Neuronal stem cell (in vitro differentiated cells): ENCODE measurements around the gene MCRIP2.

Experiments
- DNase-seq: peaks from one replicate; pipeline ENCODE4 v3.0.0-alpha.2; 2013; ENCODE audit warnings: low spot score
- H2AFZ ChIP-seq: one replicate; pipeline ENCODE4 v1.6.1; 2013; ENCODE audit warnings: mild to moderate bottlenecking, low read length, inconsistent platforms
- H2AK5ac ChIP-seq: 2 replicates; pipeline ENCODE4 v1.6.1; 2013; ENCODE audit warnings: low read depth, mild to moderate bottlenecking, inconsistent platforms, low read length, moderate library complexity, mixed read lengths
- H2BK120ac ChIP-seq: 2 replicates; pipeline ENCODE4 v1.6.1; 2013; ENCODE audit warnings: low read depth, mild to moderate bottlenecking, inconsistent platforms, low read length, moderate library complexity, mixed read lengths
- H2BK12ac ChIP-seq: one replicate; pipeline ENCODE4 v1.6.1; 2013; ENCODE audit warnings: low read length, inconsistent platforms
- H2BK15ac ChIP-seq: 2 replicates; pipeline ENCODE4 v1.6.1; 2013; ENCODE audit warnings: mild to moderate bottlenecking, low read length, inconsistent platforms, mixed read lengths
- H2BK5ac ChIP-seq: one replicate; pipeline ENCODE4 v1.6.1; 2013; ENCODE audit warnings: inconsistent platforms, mild to moderate bottlenecking, low read length, moderate library complexity
- H3K14ac ChIP-seq: one replicate; pipeline ENCODE4 v1.6.1; 2013; ENCODE audit warnings: low read length, inconsistent platforms
- H3K18ac ChIP-seq: 2 replicates; pipeline ENCODE4 v1.6.1; 2013; ENCODE audit warnings: low read length, inconsistent platforms
- H3K23ac ChIP-seq: 2 replicates; pipeline ENCODE4 v1.6.1; 2013; ENCODE audit warnings: low read depth, mild to moderate bottlenecking, mixed read lengths, low read length, inconsistent platforms; ENCODE audit not compliant: poor library complexity
- H3K27ac ChIP-seq: replicated peaks from 3 replicates; pipeline ENCODE4 v1.5.1; 2013; ENCODE audit warnings: low read length, inconsistent platforms
- H3K27me3 ChIP-seq, 3 experiments: 2 replicates each; pipeline ENCODE4 v1.6.1; 2013; ENCODE audit warnings: low read length in 3 of 3, mild to moderate bottlenecking in 2 of 3, inconsistent platforms in 1 of 3, low read depth in 1 of 3, mixed read lengths in 1 of 3, moderate library complexity in 1 of 3; ENCODE audit not compliant: control insufficient read depth in 3 of 3, insufficient read depth in 3 of 3
- H3K36me3 ChIP-seq, 2 donors: replicated peaks in 1 of 2; 2 replicates each; pipeline ENCODE4 v1.6.1; 2013; ENCODE audit warnings: low read length in 2 of 2; ENCODE audit not compliant: control insufficient read depth in 2 of 2, insufficient read depth in 2 of 2
- H3K4ac ChIP-seq: 2 replicates; pipeline ENCODE4 v1.6.1; 2013; ENCODE audit warnings: inconsistent platforms, mild to moderate bottlenecking, low read length, moderate library complexity
- H3K4me1 ChIP-seq, 2 donors: 1 replicate in 1 of 2; 2 replicates in 1 of 2; pipeline ENCODE4 v1.6.1; 2013; ENCODE audit warnings: low read length in 2 of 2, low read depth in 1 of 2; ENCODE audit not compliant: control insufficient read depth in 2 of 2, insufficient read depth in 1 of 2
- H3K4me2 ChIP-seq: one replicate; pipeline ENCODE4 v1.6.1; 2013; ENCODE audit warnings: mild to moderate bottlenecking, low read length, inconsistent platforms; ENCODE audit not compliant: insufficient read depth, poor library complexity, severe bottlenecking
- H3K4me3 ChIP-seq, 2 donors: 2 replicates each; pipeline ENCODE4 v1.5.1; 2013; ENCODE audit warnings: low read length in 2 of 2, mild to moderate bottlenecking in 2 of 2, inconsistent platforms in 1 of 2, moderate library complexity in 1 of 2
- H3K79me1 ChIP-seq: one replicate; pipeline ENCODE4 v1.6.1; 2013; ENCODE audit warnings: low read depth, mild to moderate bottlenecking, inconsistent platforms, low read length, moderate library complexity
- H3K9ac ChIP-seq: one replicate; pipeline ENCODE4 v1.6.1; 2013; ENCODE audit warnings: mild to moderate bottlenecking, low read depth, low read length, inconsistent platforms; ENCODE audit not compliant: poor library complexity
- H3K9me3 ChIP-seq, 2 donors: replicated peaks in 1 of 2; 2 replicates each; pipeline versions ENCODE3 to v1.6.1; 2013; ENCODE audit warnings: low read length in 2 of 2, mild to moderate bottlenecking in 2 of 2, inconsistent platforms in 1 of 2, low read depth in 1 of 2, mixed read lengths in 1 of 2, moderate library complexity in 1 of 2; ENCODE audit not compliant: control insufficient read depth in 2 of 2, insufficient read depth in 1 of 2
- H4K8ac ChIP-seq: one replicate; pipeline ENCODE4 v1.6.1; 2013; ENCODE audit warnings: low read depth, mild to moderate bottlenecking, inconsistent platforms, low read length, moderate library complexity
- H4K91ac ChIP-seq: one replicate; pipeline ENCODE4 v1.6.1; 2013; ENCODE audit warnings: low read length, low read depth, mild to moderate bottlenecking, inconsistent platforms; ENCODE audit not compliant: poor library complexity
- WGBS, 2 donors: extraction: QIAGEN DNeasy Blood & Tissue Kit; methylation state at CpG; one replicate each; pipeline ENCODE4 v1.1.7; 2013; ENCODE audit warnings: missing lambda C conversion rate in 2 of 2, mixed read lengths in 1 of 2; ENCODE audit not compliant: insufficient read length in 2 of 2, insufficient replicate concordance in 1 of 2; ENCODE audit errors: extremely low coverage in 2 of 2; 5-methylcytosine and 5-hydroxymethylcytosine counted together

Gene MCRIP2

DNA sequence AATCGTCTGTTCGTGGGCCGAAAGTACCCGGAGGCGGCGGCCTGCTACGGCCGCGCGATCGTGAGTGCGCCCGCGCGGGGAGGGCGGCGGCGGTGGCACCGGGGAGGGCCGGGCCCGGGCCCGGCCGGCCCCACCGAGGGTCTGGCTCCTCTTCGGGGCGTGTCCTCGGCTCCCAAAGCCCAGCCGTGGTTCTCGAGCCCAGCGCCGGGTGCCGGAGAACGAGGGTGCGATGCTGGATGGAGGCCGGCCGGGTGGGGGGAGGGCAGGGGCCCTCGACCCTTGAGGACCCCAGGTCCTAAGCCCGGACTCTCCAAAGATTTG lies 39.0 kb downstream of the MCRIP2 start:
- DNase-seq: no peak
- Histone ChIP-seq H3K4me2 (peak overlapping the region; percentile 96), H2BK15ac (no peak overlapping the region), H3K9me3 (peaks cover 0 to 2% of the 10 kb centered on the region in 2 donors), H3K79me1 (peaks cover 31% of the 10 kb centered on the region), H3K27me3 (peaks cover 0 to 6% (median 0%) of the 10 kb centered on the region in 3 experiments), H3K4me1 (peaks cover 7 to 21% of the 10 kb centered on the region in 2 donors), H3K14ac (peak overlapping the region; percentile 61), H3K9ac (peak overlapping the region; percentile 94), H4K8ac (no peak overlapping the region), H3K36me3 (peaks cover 29 to 41% of the 10 kb centered on the region in 2 donors), H3K18ac (peak overlapping the region; percentile 99), H2BK120ac (no peak overlapping the region), H3K23ac (peak overlapping the region; percentile 98), H2AFZ (peak overlapping the region; percentile 95), H2BK12ac (no peak overlapping the region), H3K4me3 (peak overlapping the region; percentile 87 to 98), H3K4ac (no peak overlapping the region), H3K27ac (peak overlapping the region; percentile 93), H4K91ac (no peak overlapping the region), H2AK5ac (peak overlapping the region; percentile 86), H2BK5ac (peak overlapping the region; percentile 82)
- WGBS, 2 donors: no CpG with 5 or more reads among the region's 38 CpGs

DNA sequence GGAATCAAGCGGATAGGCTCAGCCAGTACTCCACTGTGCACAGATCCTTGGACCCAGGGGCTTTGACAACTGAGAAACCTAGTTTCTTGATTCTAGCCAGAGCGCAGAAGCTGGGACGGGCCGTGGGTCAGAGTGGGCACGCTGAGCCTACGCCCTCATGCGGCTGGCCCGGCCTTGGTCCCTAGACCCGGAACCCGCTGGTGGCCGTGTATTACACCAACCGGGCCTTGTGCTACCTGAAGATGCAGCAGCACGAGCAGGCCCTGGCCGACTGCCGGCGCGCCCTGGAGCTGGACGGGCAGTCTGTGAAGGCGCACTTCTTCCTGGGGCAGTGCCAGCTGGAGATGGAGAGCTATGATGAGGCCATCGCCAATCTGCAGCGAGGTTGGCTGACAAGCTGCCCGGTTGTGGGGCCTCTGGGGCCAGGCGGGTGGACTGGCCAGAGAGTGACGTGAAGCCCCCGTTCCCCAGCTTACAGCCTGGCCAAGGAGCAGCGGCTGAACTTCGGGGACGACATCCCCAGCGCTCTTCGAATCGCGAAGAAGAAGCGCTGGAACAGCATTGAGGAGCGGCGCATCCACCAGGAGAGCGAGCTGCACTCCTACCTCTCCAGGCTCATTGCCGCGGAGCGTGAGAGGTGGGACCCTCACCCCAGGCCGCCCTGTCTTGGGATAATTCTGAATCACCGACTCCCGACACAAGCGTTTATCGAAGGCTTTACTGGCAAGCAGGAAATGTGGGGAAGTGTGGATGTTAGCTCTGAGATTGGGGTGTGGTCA lies 39.5 kb downstream of the MCRIP2 start:
- Histone ChIP-seq H3K27ac (no peak overlapping the region), H3K18ac (no peak overlapping the region)
- WGBS, 2 donors: no CpG with 5 or more reads among the region's 44 CpGs

DNA sequence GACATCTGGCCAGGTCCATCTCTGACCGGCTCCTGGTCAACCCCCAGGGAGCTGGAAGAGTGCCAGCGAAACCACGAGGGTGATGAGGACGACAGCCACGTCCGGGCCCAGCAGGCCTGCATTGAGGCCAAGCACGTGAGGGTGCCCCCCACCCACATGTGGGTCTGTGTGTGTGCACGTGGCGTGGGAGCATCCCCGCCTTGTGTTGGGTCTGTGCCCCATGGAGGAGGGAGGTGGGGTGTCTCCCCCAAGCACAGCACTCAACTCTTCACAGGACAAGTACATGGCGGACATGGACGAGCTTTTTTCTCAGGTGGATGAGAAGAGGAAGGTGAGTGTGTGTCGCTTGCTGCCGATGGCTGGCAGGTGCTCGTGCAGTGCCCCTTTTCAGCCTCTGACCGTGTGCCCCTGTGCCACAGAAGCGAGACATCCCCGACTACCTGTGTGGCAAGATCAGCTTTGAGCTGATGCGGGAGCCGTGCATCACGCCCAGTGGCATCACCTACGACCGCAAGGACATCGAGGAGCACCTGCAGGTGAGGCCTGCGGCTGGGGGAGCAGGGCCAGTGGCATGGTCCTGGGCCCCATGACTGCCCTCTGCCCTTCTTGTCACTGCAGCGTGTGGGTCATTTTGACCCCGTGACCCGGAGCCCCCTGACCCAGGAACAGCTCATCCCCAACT lies 40.3 kb downstream of the MCRIP2 start:
- H3K79me1 ChIP-seq: peaks cover 31% of the 10 kb centered on the region
- H3K4me2 ChIP-seq: no peak overlapping the region
- H3K4ac ChIP-seq: no peak overlapping the region
- H3K27ac ChIP-seq: no peak overlapping the region
- no peak overlapping the region for H2AK5ac ChIP-seq
- H2BK120ac ChIP-seq: no peak overlapping the region
- no peak overlapping the region for H2BK12ac ChIP-seq
- no peaks in the 10 kb centered on the region for H3K27me3 ChIP-seq
- peaks cover 0 to 2% of the 10 kb centered on the region in 2 donors for H3K9me3 ChIP-seq
- no peak overlapping the region for H2AFZ ChIP-seq
- H2BK5ac ChIP-seq: no peak overlapping the region
- H3K9ac ChIP-seq: no peak overlapping the region
- no peak overlapping the region for H2BK15ac ChIP-seq
- no peak for DNase-seq
- H3K18ac ChIP-seq: no peak overlapping the region
- H4K91ac ChIP-seq: no peak overlapping the region
- peak overlapping the region; percentile 0 for H4K8ac ChIP-seq
- H3K23ac ChIP-seq: peak overlapping the region; percentile 99
- H3K4me1 ChIP-seq: peaks cover 7 to 21% of the 10 kb centered on the region in 2 donors
- peak overlapping the region; percentile 8 to 87 for H3K4me3 ChIP-seq
- peaks cover 35 to 54% of the 10 kb centered on the region in 2 donors for H3K36me3 ChIP-seq
- WGBS, 2 donors: no CpG with 5 or more reads among the region's 28 CpGs
- H3K14ac ChIP-seq: no peak overlapping the region

More for the DNA sequence above, 39.5 kb downstream of the MCRIP2 start:
- H2BK5ac ChIP-seq: peak overlapping the region; percentile 35
- no peak for DNase-seq
- peaks cover 31% of the 10 kb centered on the region for H3K79me1 ChIP-seq
- H2AK5ac ChIP-seq: peak overlapping the region; percentile 86
- H2BK120ac ChIP-seq: no peak overlapping the region
- peaks cover 7 to 21% of the 10 kb centered on the region in 2 donors for H3K4me1 ChIP-seq
- H3K4me2 ChIP-seq: peak overlapping the region; percentile 96
- peak overlapping the region; percentile 87 to 98 for H3K4me3 ChIP-seq
- no peak overlapping the region for H3K4ac ChIP-seq
- H3K23ac ChIP-seq: peak overlapping the region; percentile 68
- H2AFZ ChIP-seq: no peak overlapping the region
- H4K91ac ChIP-seq: no peak overlapping the region
- peak overlapping the region; percentile 61 for H3K14ac ChIP-seq
- no peak overlapping the region for H2BK15ac ChIP-seq
- peak overlapping the region; percentile 90 for H3K9ac ChIP-seq
- peaks cover 0 to 2% (median 0%) of the 10 kb centered on the region in 3 experiments for H3K27me3 ChIP-seq
- H4K8ac ChIP-seq: peak overlapping the region; percentile 52
- H3K36me3 ChIP-seq: peaks cover 30 to 46% of the 10 kb centered on the region in 2 donors
- peaks cover 0 to 2% of the 10 kb centered on the region in 2 donors for H3K9me3 ChIP-seq
- H2BK12ac ChIP-seq: no peak overlapping the region
